Retinal pigment epithelial cell (primary cell): Measurements from ENCODE around the gene KRTAP21-2.
A peak's percentile ranks its signal among the peaks of the same experiment; 100 is the strongest.

Experiments
- DNase-seq: peaks from one replicate; pipeline ENCODE4 v3.0.0-alpha.2; 2010; ENCODE audit warnings: low read depth
- H3K4me3 ChIP-seq: 2 replicates; pipeline ENCODE4 v1.5.1; 2011; ENCODE audit warnings: mild to moderate bottlenecking, low read length, control low read depth, moderate library complexity
- CTCF ChIP-seq: conservative IDR thresholded peaks from 2 replicates; pipeline ENCODE4 v1.5.1; 2011; ENCODE audit warnings: low read depth, low read length, control low read depth, inconsistent platforms

KRTAP21-2 gene

DNA sequence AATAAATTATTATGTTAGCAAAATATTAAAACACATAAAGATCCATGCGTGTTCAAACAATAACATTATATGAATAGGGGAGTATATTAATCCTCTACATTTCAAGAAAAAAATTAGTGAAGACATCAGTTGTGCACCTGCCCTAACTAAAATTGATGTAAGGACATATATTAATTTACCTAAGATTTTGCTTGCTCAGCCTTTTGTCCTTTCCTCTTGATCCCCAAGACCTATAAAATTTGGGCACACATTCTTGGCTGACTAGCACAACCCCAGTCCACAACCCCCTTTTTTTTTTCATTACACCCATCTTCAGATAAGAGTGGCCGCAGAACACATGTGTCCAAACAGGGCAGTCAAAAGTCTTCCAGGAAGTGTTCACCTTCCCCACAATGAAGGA lies 6.6 kb downstream of the KRTAP21-2 start:
- no peak for TF ChIP-seq CTCF
- no peak overlapping the region for H3K4me3 ChIP-seq
- no peak for DNase-seq

DNA sequence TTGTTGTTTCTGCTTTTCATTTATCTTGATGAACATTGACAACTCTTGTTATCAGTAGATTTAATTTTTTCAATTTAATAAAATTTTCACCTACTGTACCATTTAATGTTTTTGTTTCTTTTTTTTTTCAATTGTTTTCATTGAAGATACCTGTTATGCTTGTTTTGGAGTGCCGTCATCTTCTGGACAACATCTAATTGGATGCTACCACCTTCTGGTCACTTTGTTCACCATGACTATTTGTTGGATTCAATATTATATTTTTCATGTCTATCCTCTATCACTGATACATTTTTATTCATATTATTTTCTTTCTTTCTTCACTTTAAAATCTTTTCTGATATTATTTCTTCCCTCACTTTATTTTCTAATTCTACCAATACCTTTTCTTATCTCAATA lies 14.0 kb downstream of the KRTAP21-2 start:
- no peak for TF ChIP-seq CTCF
- H3K4me3 ChIP-seq, result no peak overlapping the region
- DNase-seq, result no peak

DNA sequence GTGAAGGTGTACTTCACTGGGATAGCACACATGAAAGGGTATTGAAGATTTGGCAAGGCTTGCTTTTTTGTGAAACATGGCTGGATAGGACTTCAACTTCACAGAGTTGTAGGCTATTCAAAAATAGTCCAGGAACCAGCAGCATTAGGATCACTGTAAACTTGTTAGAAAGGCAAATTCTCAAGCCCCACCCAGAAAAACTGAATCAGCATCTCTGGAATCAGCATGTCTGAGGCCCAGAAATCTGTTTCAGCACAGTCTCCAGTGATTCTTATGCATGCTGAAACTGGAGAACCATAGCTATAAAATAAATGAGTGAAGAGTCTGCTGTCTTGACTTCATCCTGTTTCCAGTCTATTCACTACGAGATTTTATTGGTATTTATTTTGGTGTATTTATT lies 20.3 kb downstream of the KRTAP21-2 start:
- TF ChIP-seq CTCF, result no peak
- no peak for DNase-seq
- no peak overlapping the region for H3K4me3 ChIP-seq

GRCh38 chr21:30719401-30719800 lies 27.7 kb downstream of the KRTAP21-2 start:
- no peak for TF ChIP-seq CTCF
- DNase-seq, result no peak
- H3K4me3 ChIP-seq, result no peak overlapping the region

GRCh38 chr21:30718239-30718909 lies 28.7 kb downstream of the KRTAP21-2 start, which contains the start of gene KRTAP21-3:
Gene KRTAP21-3 (minus strand): TSS chr21:30718777. CDS start chr21:30718759, 18 bp downstream.
- peak; percentile 31 for DNase-seq
- no peak for TF ChIP-seq CTCF
- no peak within 1 kb of the TSS for H3K4me3 ChIP-seq

DNA sequence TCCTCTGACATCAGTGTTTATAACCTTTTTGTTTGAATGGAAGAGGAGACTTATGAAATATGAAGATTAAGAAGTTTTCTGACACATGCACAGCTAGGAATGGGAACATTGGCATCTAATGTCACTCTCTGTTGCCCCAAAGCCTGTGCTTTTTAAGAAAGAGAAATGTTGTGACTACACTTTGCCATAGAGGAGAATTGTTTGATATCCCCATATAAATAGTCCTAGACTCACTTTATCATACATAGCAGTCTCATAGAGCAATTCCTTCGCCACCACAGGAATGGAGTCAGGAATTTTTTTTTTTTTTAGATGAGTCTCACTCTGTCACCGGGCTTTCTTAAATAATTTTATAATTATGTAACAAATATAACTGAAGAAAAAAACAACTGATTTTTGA lies 30.0 kb downstream of the KRTAP21-2 start:
- DNase-seq, result peak; percentile 11
- no peak for TF ChIP-seq CTCF

DNA sequence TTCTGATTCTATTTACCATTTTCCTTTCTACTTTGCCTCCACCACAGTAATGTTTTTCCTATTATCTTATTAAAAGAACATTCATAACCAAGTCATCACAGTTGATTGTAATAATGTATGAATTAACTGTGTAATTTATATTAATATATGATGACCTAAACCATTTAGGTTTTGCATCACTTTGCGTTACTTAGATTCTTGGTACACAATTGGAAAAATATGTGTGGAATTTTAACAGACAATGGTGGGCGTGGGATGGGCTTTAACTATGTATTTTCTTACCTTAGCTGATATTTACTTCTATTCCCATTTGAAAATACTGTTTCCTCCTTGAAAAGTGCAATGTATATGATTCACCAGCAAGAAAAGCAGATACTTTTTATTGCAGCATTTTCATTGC lies 32.1 kb downstream of the KRTAP21-2 start:
- TF ChIP-seq CTCF, result no peak
- no peak for DNase-seq
- H3K4me3 ChIP-seq, result no peak overlapping the region

More for the DNA sequence above, 30.0 kb downstream of the KRTAP21-2 start:
- H3K4me3 ChIP-seq, result no peak overlapping the region
